ENCODE measurements around the gene C2orf78. TPM values are rescaled to one million over a fixed set of nuclear protein-coding genes. Genes with fewer than 3 reads are reported as not detected.

Gene C2orf78
- total and polyA plus RNA-seq, 2 donors from 2014 or later: not detected

DNA sequence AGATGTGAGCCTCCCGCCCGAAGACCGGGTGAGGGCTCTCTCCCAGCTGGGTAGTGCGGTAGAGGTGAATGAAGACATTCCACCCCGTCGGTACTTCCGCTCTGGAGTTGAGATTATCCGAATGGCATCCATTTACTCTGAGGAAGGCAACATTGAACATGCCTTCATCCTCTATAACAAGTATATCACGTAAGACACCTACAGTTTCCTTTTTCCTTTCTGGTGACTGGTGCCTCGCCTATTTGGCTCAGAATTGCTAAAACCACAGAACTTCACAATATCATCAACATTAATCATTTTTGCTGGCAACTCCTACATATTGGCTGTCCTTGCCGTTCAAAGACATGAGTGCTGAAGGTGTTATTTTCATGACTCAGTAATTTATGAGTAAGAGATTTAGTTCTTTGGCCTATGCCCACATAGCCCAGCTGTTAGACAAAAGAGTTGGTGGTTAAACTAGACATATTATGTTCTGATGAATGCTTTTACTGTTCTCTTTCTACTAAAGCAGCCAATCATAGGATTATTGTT, 47.0 kb downstream of the C2orf78 start:
- peaks cover 0 to 6% (median 0%) of the 10 kb centered on the region in 3 donors for H3K4me1 ChIP-seq (ENCODE audit: control insufficient read depth in 2 of 3, insufficient read depth in 2 of 3, low read depth in 1 of 3, low read length in 3 of 3)
- intact Hi-C loops (cut with DNase I): no loop called here
- no peak overlapping the region for H3K27ac ChIP-seq (ENCODE audit: low read depth in 2 of 2, low read length in 2 of 2)
- TF ChIP-seq, protein P1, sequence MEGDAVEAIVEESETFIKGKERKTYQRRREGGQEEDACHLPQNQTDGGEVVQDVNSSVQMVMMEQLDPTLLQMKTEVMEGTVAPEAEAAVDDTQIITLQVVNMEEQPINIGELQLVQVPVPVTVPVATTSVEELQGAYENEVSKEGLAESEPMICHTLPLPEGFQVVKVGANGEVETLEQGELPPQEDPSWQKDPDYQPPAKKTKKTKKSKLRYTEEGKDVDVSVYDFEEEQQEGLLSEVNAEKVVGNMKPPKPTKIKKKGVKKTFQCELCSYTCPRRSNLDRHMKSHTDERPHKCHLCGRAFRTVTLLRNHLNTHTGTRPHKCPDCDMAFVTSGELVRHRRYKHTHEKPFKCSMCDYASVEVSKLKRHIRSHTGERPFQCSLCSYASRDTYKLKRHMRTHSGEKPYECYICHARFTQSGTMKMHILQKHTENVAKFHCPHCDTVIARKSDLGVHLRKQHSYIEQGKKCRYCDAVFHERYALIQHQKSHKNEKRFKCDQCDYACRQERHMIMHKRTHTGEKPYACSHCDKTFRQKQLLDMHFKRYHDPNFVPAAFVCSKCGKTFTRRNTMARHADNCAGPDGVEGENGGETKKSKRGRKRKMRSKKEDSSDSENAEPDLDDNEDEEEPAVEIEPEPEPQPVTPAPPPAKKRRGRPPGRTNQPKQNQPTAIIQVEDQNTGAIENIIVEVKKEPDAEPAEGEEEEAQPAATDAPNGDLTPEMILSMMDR (IDR thresholded peaks at IDR 0.05; ENCODE audit: borderline replicate concordance, extremely low read depth, insufficient read depth): no peak
- no peak for DNase-seq
- FAIRE-seq: no peak
- H3K9me3 ChIP-seq (ENCODE audit: control insufficient read depth in 2 of 3, insufficient read depth in 1 of 3, low read length in 3 of 3): no peaks in the 10 kb centered on the region
- H3K27me3 ChIP-seq (ENCODE audit: control insufficient read depth, insufficient read depth, low read length): no peaks in the 10 kb centered on the region
- H3K9ac ChIP-seq (ENCODE audit: low read length in 3 of 3): no peak overlapping the region
- peaks cover 0 to 8% (median 3%) of the 10 kb centered on the region in 3 donors for H3K36me3 ChIP-seq (ENCODE audit: control insufficient read depth in 2 of 3, insufficient read depth in 3 of 3, low read length in 3 of 3)
- H3K4me3 ChIP-seq (ENCODE audit: low read length in 3 of 3): no peak overlapping the region

DNA sequence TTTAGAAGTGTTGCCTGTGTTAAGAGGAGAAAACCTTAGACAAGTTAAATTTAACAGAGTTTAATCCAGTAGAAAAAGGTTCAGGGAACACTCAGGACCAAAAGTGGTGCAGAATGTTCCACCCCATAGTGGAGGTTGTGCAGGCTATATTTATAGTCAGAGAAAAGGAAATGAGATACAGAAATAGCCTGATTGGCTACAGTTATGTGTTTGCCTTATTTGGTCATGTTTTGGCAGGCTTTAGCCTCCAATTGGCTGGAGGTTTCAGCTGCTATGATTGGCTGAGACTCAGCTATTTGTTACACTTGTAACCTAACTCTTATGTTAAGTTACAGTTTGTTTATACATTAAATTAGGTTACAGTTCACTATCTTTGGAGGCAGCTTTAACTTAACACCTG, 48.9 kb downstream of the C2orf78 start:
- Histone ChIP-seq H3K27ac (ENCODE audit: low read depth in 2 of 2, low read length in 2 of 2) (no peak overlapping the region), H3K9ac (ENCODE audit: low read length in 3 of 3) (no peak overlapping the region), H3K27me3 (ENCODE audit: control insufficient read depth, insufficient read depth, low read length) (no peaks in the 10 kb centered on the region), H3K4me1 (ENCODE audit: control insufficient read depth in 2 of 3, insufficient read depth in 2 of 3, low read depth in 1 of 3, low read length in 3 of 3) (peaks cover 0 to 6% (median 0%) of the 10 kb centered on the region in 3 donors), H3K9me3 (ENCODE audit: control insufficient read depth in 2 of 3, insufficient read depth in 1 of 3, low read length in 3 of 3) (no peaks in the 10 kb centered on the region), H3K36me3 (ENCODE audit: control insufficient read depth in 2 of 3, insufficient read depth in 3 of 3, low read length in 3 of 3) (peaks cover 0 to 8% (median 3%) of the 10 kb centered on the region in 3 donors), H3K4me3 (ENCODE audit: low read length in 3 of 3) (no peak overlapping the region)
- FAIRE-seq (no peak), DNase-seq (no peak)
- TF ChIP-seq, protein P1 (IDR thresholded peaks at IDR 0.05; ENCODE audit: borderline replicate concordance, extremely low read depth, insufficient read depth): no peak
- intact Hi-C loops (cut with DNase I): no loop called here

DNA sequence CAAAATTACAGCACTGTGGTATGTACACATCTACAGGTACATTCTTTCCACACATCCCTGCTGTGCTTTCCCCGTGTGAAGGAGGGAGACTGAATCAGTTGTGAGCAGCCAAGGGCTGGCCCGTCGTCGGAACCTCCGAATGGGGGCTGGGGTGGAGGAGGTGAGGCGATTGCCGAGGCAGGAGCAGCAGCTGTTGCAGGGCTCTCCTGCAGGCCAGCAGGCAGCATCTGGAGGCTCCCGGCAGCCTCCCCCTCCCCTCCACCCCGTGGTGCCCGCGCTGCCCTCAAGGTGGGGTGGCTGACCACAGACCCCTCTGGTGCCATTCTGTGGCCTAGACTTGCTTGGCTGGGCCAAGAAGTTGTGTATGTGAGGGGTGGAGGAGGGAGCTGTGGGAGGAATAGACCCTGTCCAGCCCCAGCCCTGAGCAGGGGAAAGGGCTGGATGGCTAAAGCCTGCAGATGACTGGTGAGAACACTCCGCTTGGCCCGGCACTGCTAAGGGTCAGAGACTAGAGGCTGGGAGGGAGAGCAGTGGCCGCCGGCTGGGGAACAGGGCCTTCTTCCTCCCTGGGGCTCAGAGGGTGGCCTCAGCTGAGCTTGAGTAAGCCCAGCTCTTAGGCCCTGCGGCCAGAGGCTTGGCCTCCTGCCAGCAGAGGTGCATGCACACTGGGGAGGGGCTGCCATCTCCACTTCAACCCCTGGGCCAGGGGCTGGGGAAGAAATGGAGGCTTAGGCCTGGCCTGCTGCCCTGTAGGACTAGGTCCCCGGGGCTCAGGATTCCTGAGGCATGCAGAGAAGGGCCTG, 52.4 kb downstream of the C2orf78 start:
- FAIRE-seq (no peak), DNase-seq (peak in 2 of 5 donors; percentile 11 to 38)
- H3K27me3 ChIP-seq (ENCODE audit: control insufficient read depth, insufficient read depth, low read length): no peaks in the 10 kb centered on the region
- no peak overlapping the region for H3K9ac ChIP-seq (ENCODE audit: low read length in 3 of 3)
- no peak overlapping the region for H3K27ac ChIP-seq (ENCODE audit: low read depth in 2 of 2, low read length in 2 of 2)
- H3K4me3 ChIP-seq (ENCODE audit: low read length in 3 of 3): no peak overlapping the region
- intact Hi-C loops (cut with DNase I): no loop called here
- TF ChIP-seq, protein P1 (IDR thresholded peaks at IDR 0.05; ENCODE audit: borderline replicate concordance, extremely low read depth, insufficient read depth): no peak
- peaks cover 0 to 14% (median 5%) of the 10 kb centered on the region in 3 donors for H3K36me3 ChIP-seq (ENCODE audit: control insufficient read depth in 2 of 3, insufficient read depth in 3 of 3, low read length in 3 of 3)
- H3K4me1 ChIP-seq (ENCODE audit: control insufficient read depth in 2 of 3, insufficient read depth in 2 of 3, low read depth in 1 of 3, low read length in 3 of 3): no peaks in the 10 kb centered on the region
- no peaks in the 10 kb centered on the region for H3K9me3 ChIP-seq (ENCODE audit: control insufficient read depth in 2 of 3, insufficient read depth in 1 of 3, low read length in 3 of 3)
